Naive thymus-derived CD4-positive, alpha-beta T cell (primary cell): ENCODE measurements around the gene DHRS11. TPM values are rescaled to one million over a fixed set of nuclear protein-coding genes. Genes with fewer than 3 reads are reported as not detected.

Experiments used
- ATAC-seq: fragments of 150-1000 bp; cut with Tn5 transposase; 2 replicates; pipeline ENCODE4 v1.10.0; 2021; ENCODE audit warnings: mild to moderate bottlenecking, moderate library complexity
- CTCF ChIA-PET: fragments of 350-600 bp; sonication (Branson Sonifier 250); formaldehyde crosslinking; loops from one replicate; lab custom pipeline; 2021; ENCODE audit warnings: antibody characterized with exemption; lab: Charles Lee
- POLR2A ChIA-PET: fragments of 350-600 bp; sonication (Branson Sonifier 250); formaldehyde crosslinking; loops from one replicate; lab custom pipeline; 2021; ENCODE audit warnings: antibody characterized with exemption, inconsistent platforms; lab: Charles Lee
- DNase-seq, 9 donors: peaks; one replicate each; pipeline versions ENCODE4 v3.0.0 to v3.0.0-alpha.2; 2020 to 2022; ENCODE audit warnings: mixed read lengths in 1 of 9
- H3K27ac ChIP-seq: one replicate; pipeline ENCODE4 v1.7.0; 2013; ENCODE audit warnings: mild to moderate bottlenecking, low read depth, low read length, moderate library complexity
- H3K27me3 ChIP-seq, 2 donors: one replicate each; pipeline ENCODE4 v1.7.0; 2013; ENCODE audit warnings: low read length in 2 of 2, mild to moderate bottlenecking in 2 of 2, moderate library complexity in 2 of 2; ENCODE audit not compliant: control insufficient read depth in 2 of 2, insufficient read depth in 2 of 2
- H3K36me3 ChIP-seq, 3 experiments: 1 replicate in 2 of 3; 2 replicates in 1 of 3; pipeline ENCODE4 v1.7.0; 2013; ENCODE audit warnings: low read length in 3 of 3, mild to moderate bottlenecking in 3 of 3, moderate library complexity in 1 of 3; ENCODE audit not compliant: insufficient read depth in 3 of 3, control insufficient read depth in 2 of 3
- H3K4me1 ChIP-seq, 2 donors: one replicate each; pipeline ENCODE4 v1.7.0; 2013; ENCODE audit warnings: low read length in 2 of 2, mild to moderate bottlenecking in 2 of 2, moderate library complexity in 1 of 2; ENCODE audit not compliant: control insufficient read depth in 2 of 2, insufficient read depth in 2 of 2
- H3K4me3 ChIP-seq: 2 replicates; pipeline ENCODE4 v1.7.0; 2013; ENCODE audit warnings: mild to moderate bottlenecking, low read length
- H3K9me3 ChIP-seq, 3 experiments: 1 replicate in 2 of 3; 2 replicates in 1 of 3; pipeline ENCODE4 v1.7.0; 2013; ENCODE audit warnings: low read length in 3 of 3; ENCODE audit not compliant: control insufficient read depth in 2 of 3
- H3K27ac Mint-ChIP-seq, 9 donors: one replicate each; pipeline ENCODE4 v1.8.0; 2020 to 2022; ENCODE audit warnings: mixed read lengths in 9 of 9, mild to moderate bottlenecking in 8 of 9, moderate library complexity in 5 of 9, inconsistent platforms in 2 of 9
- H3K27me3 Mint-ChIP-seq, 5 donors: one replicate each; pipeline ENCODE4 v1.8.0; 2021 to 2022; ENCODE audit warnings: mixed read lengths in 5 of 5, mild to moderate bottlenecking in 1 of 5
- H3K36me3 Mint-ChIP-seq, 5 donors: one replicate each; pipeline ENCODE4 v1.8.0; 2020 to 2022; ENCODE audit warnings: mixed read lengths in 5 of 5, mild to moderate bottlenecking in 3 of 5, inconsistent platforms in 1 of 5
- H3K4me1 Mint-ChIP-seq, 7 donors: one replicate each; pipeline ENCODE4 v1.8.0; 2020 to 2022; ENCODE audit warnings: mixed read lengths in 7 of 7, mild to moderate bottlenecking in 3 of 7, inconsistent platforms in 1 of 7
- H3K4me3 Mint-ChIP-seq, 10 donors: one replicate each; pipeline ENCODE4 v1.8.0; 2020 to 2022; ENCODE audit warnings: mild to moderate bottlenecking in 10 of 10, mixed read lengths in 10 of 10, moderate library complexity in 6 of 10, inconsistent platforms in 2 of 10
- H3K9me3 Mint-ChIP-seq, 11 donors: one replicate each; pipeline ENCODE4 v1.8.0; 2020 to 2022; ENCODE audit warnings: mixed read lengths in 11 of 11, mild to moderate bottlenecking in 4 of 11, inconsistent platforms in 1 of 11, moderate library complexity in 1 of 11
- intact Hi-C, 2 donors: fragments of 100-400 bp; cut with micrococcal nuclease; formaldehyde crosslinking; loops; one replicate each; pipeline ENCODE4 v1.15.1; 2023
- polyA plus RNA-seq, 2 donors: library from polyadenylated mRNA; unstranded; fragments of 300-500 nt; fragmentation: Illumina TruSeq; gene quantifications; one replicate each; pipeline ENCODE4 v1.2.3, GENCODE V29; 2021
- total RNA-seq, 6 experiments: library from RNA in 5 of 6; stranded (reverse) in 5 of 6; gene quantifications; 1 replicate in 5 of 6; 2 replicates in 1 of 6; pipeline ENCODE4 v1.2.3 and lab custom pipeline; 2021 to 2026

Gene DHRS11
- total RNA-seq = 10 to 100 TPM in 1 of 5 experiments, 1 to 10 TPM in 4; 1.6 to 10.9 (median 5.1) TPM
- 1 to 10 TPM; 5.3 to 7.7 TPM for polyA plus RNA-seq
- 5.8 reads per million, percentile 26 among the genes with 10 or more reads in this experiment for total RNA-seq (lab: John Stamatoyannopoulos, UW)

DNA sequence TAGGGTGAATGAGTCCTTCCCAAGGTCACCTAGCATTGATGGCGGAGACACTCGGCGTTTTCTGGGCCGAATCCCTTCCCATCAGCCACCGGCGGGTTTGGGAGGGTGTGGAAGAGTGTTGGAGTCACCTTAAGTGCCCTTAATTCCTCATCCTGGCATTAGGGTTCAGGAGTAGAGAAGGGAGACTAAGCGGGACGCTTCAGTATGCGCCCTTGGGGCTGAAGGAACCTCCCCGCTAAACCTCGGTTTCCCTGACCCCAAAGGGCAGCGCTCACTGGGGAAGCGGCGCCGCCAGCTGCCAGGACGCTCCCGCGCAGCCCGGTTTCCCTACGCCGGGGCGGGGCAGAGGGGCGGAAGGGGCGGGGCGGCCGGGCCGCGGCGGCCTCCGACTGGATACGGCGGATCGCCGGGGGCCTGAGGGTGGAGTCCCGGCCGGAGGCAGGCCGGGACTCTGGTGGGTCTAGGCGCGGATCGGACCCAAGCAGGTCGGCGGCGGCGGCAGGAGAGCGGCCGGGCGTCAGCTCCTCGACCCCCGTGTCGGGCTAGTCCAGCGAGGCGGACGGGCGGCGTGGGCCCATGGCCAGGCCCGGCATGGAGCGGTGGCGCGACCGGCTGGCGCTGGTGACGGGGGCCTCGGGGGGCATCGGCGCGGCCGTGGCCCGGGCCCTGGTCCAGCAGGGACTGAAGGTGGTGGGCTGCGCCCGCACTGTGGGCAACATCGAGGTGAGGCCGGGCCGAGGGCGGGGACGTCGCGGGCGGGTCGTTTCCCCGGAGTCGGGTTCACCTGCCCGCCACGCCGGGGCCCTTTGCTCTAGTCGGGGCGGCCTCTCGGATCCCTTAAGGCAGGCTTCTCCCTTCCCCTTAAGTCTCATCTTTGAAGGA, at the start of gene DHRS11:
TSS of gene DHRS11 (plus strand) at position 446 of the 882 bp plus-strand sequence. CDS start at position 577, 131 bp downstream.
- ChIA-PET POLR2A (interaction anchor here (1.0 to 4.8 kb wide), 4 partner anchors 10 to 55 kb away, joined by 3 to 40 read pairs (median 8); partner anchors contain the start of genes GGNBP2 and MRM1), CTCF (interaction anchor here (0.6 kb wide), 1 partner anchor 13 kb away, joined by 4 read pairs; no protein-coding TSS in a partner anchor)
- peak; percentile 36 to 88 (median 54) for DNase-seq
- peaks cover 21 to 35% (median 25%) of the 10 kb centered on the region in 7 donors for H3K4me1 Mint-ChIP-seq
- peak within 1 kb of the TSS; percentile 49 for H3K4me3 ChIP-seq
- H3K36me3 Mint-ChIP-seq = peaks cover 0 to 11% (median 0%) of the 10 kb centered on the region in 5 donors
- peak within 1 kb of the TSS; percentile 81 for H3K27ac ChIP-seq
- no peaks in the 10 kb centered on the region for H3K9me3 ChIP-seq
- H3K27me3 ChIP-seq = no peaks in the 10 kb centered on the region
- peak within 1 kb of the TSS; percentile 63 to 86 (median 82) for H3K4me3 Mint-ChIP-seq
- peak; percentile 94 for ATAC-seq
- peaks cover 6 to 25% (median 11%) of the 10 kb centered on the region in 3 experiments for H3K36me3 ChIP-seq
- no peaks in the 10 kb centered on the region for H3K27me3 Mint-ChIP-seq
- peaks cover 8 to 9% of the 10 kb centered on the region in 2 donors for H3K4me1 ChIP-seq
- intact Hi-C loops = loop anchor here (1.0 to 5.0 kb wide), 4 partner anchors 10 to 57 kb away; partner anchors contain the start of genes MRM1 (in 2 of the 2), MYO19 (in 1 of the 2) and PIGW (in 1 of the 2)
- H3K27ac Mint-ChIP-seq = peak within 1 kb of the TSS; percentile 49 to 90 (median 81)
- no peaks in the 10 kb centered on the region for H3K9me3 Mint-ChIP-seq

DNA sequence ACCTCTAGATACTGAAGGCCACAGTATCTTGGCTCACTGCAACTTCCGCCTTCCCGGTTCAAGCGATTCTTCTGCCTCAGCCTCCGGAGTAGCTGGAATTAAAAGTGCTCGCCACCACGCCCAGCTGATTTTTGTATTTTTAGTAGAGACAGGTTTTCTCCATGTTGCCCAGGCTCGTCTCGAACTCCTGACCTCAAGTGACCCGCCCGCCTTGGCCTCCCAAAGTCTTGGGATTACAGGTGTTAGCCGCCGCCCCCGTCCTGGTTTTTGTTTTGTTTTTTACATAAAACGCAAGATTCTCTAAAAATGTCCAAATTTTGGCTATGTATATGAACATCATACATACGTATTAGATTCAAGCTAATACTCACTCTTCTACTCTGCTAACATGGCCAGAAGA, 48.9 kb upstream of the DHRS11 start:
- H3K4me3 Mint-ChIP-seq = peak overlapping the region in 2 of 10 donors; percentile 5 to 93
- H3K36me3 ChIP-seq = peaks cover 0 to 12% (median 0%) of the 10 kb centered on the region in 3 experiments
- no peaks in the 10 kb centered on the region for H3K27me3 ChIP-seq
- peaks cover 21 to 24% of the 10 kb centered on the region in 2 donors for H3K4me1 ChIP-seq
- intact Hi-C loops = loop anchor here in 1 of 2 donors (10.0 kb wide), 1 partner anchor 958 kb away; the partner anchor contains the start of gene AP2B1
- DNase-seq (no peak), ATAC-seq (no peak)
- no peak overlapping the region for H3K27ac ChIP-seq
- no peaks in the 10 kb centered on the region for H3K27me3 Mint-ChIP-seq
- ChIA-PET CTCF (interaction anchor here (1.4 kb wide), 1 partner anchor 18 kb away, joined by 4 read pairs; no protein-coding TSS in a partner anchor), POLR2A (interaction anchor here (4.4 to 7.7 kb wide), 2 partner anchors 8 to 59 kb away, joined by 52 to 130 read pairs; partner anchors contain the start of genes MRM1, MYO19 and PIGW)
- H3K4me3 ChIP-seq = no peak overlapping the region
- H3K9me3 ChIP-seq = no peaks in the 10 kb centered on the region
- peaks cover 5 to 29% (median 22%) of the 10 kb centered on the region in 7 donors for H3K4me1 Mint-ChIP-seq
- H3K9me3 Mint-ChIP-seq = no peaks in the 10 kb centered on the region
- H3K36me3 Mint-ChIP-seq = peaks cover 0 to 18% (median 4%) of the 10 kb centered on the region in 5 donors
- H3K27ac Mint-ChIP-seq = peak overlapping the region in 3 of 9 donors; percentile 19 to 51 (median 21)

DNA sequence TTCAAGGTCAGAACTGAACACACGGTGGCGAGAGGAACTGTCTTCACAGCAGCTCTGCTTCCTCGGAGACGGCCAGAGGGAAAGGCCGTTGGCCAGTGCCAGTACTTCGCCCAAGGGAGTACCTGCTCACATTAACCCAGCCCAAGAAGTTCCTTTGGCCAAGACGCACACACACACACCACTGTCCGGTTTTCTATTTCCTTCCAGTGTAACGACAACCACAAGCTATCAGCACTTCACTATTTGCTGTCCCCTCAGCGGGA, 47.7 kb upstream of the DHRS11 start:
- H3K36me3 Mint-ChIP-seq = peaks cover 0 to 17% (median 4%) of the 10 kb centered on the region in 5 donors
- POLR2A ChIA-PET = interaction anchor here (1.2 to 7.7 kb wide), 5 partner anchors 9 to 58 kb away, joined by 4 to 130 read pairs (median 12); partner anchors contain the start of genes MRM1, MYO19 and PIGW
- Histone ChIP-seq H3K9me3 (no peaks in the 10 kb centered on the region), H3K4me1 (peaks cover 28 to 30% of the 10 kb centered on the region in 2 donors), H3K27me3 (no peaks in the 10 kb centered on the region), H3K4me3 (peak overlapping the region; percentile 99), H3K27ac (peak overlapping the region; percentile 94), H3K36me3 (peaks cover 0 to 12% (median 0%) of the 10 kb centered on the region in 3 experiments)
- H3K27ac Mint-ChIP-seq = peak overlapping the region; percentile 92 to 100 (median 96)
- no peaks in the 10 kb centered on the region for H3K27me3 Mint-ChIP-seq
- no peaks in the 10 kb centered on the region for H3K9me3 Mint-ChIP-seq
- ATAC-seq (no peak), DNase-seq (no peak)
- CTCF ChIA-PET = interaction anchor here (1.0 kb wide), 1 partner anchor 39 kb away, joined by 6 read pairs; no protein-coding TSS in a partner anchor
- intact Hi-C loops = loop anchor here (1.0 to 10.0 kb wide), 5 partner anchors 9 to 959 kb away; partner anchors contain the start of genes AATF (in 1 of the 2), AP2B1 (in 1 of the 2) and MRM1 (in 1 of the 2)
- peak overlapping the region; percentile 87 to 97 (median 94) for H3K4me3 Mint-ChIP-seq
- H3K4me1 Mint-ChIP-seq = peaks cover 5 to 41% (median 33%) of the 10 kb centered on the region in 7 donors

GRCh38 chr17:36544307-36545076, 47.2 kb upstream of the DHRS11 start, which contains the start of gene GGNBP2:
Gene GGNBP2 (plus strand): TSS chr17:36544919. CDS start chr17:36545725, 806 bp downstream.
- DNase-seq (peak; percentile 82 to 97 (median 93)), ATAC-seq (peak; percentile 77)
- Histone ChIP-seq H3K4me3 (peak within 1 kb of the TSS; percentile 99), H3K9me3 (no peaks in the 10 kb centered on the region), H3K27ac (peak within 1 kb of the TSS; percentile 94), H3K36me3 (peaks cover 0 to 12% (median 0%) of the 10 kb centered on the region in 3 experiments), H3K4me1 (peaks cover 30 to 31% of the 10 kb centered on the region in 2 donors), H3K27me3 (no peaks in the 10 kb centered on the region)
- Mint-ChIP-seq H3K27me3 (no peaks in the 10 kb centered on the region), H3K27ac (peak within 1 kb of the TSS; percentile 92 to 100 (median 96)), H3K36me3 (peaks cover 0 to 17% (median 4%) of the 10 kb centered on the region in 5 donors), H3K4me3 (peak within 1 kb of the TSS; percentile 87 to 97 (median 94)), H3K9me3 (no peaks in the 10 kb centered on the region), H3K4me1 (peaks cover 5 to 45% (median 33%) of the 10 kb centered on the region in 7 donors)
- ChIA-PET CTCF (interaction anchor here (1.0 kb wide), 1 partner anchor 38 kb away, joined by 6 read pairs; no protein-coding TSS in a partner anchor), POLR2A (interaction anchor here (0.6 to 7.7 kb wide), 8 partner anchors 9 to 62 kb away, joined by 3 to 130 read pairs (median 8); partner anchors contain the start of genes MRM1, MYO19 and PIGW)
- intact Hi-C loops = loop anchor here (1.0 to 10.0 kb wide), 12 partner anchors 9 to 1063 kb away; partner anchors contain the start of genes DHRS11 (in 2 of the 2), MRM1 (in 2 of the 2), ZNHIT3 (in 2 of the 2) and AATF (in 1 of the 2)

GRCh38 chr17:36545077-36545464, 46.6 kb upstream of the DHRS11 start:
- Histone ChIP-seq H3K4me3 (peak overlapping the region; percentile 99), H3K4me1 (peaks cover 34 to 37% of the 10 kb centered on the region in 2 donors), H3K27me3 (no peaks in the 10 kb centered on the region), H3K27ac (peak overlapping the region; percentile 94), H3K9me3 (no peaks in the 10 kb centered on the region), H3K36me3 (peaks cover 0 to 12% (median 0%) of the 10 kb centered on the region in 3 experiments)
- DNase-seq = no peak
- Mint-ChIP-seq H3K4me1 (peaks cover 7 to 51% (median 37%) of the 10 kb centered on the region in 7 donors), H3K36me3 (peaks cover 0 to 15% (median 4%) of the 10 kb centered on the region in 5 donors), H3K9me3 (no peaks in the 10 kb centered on the region), H3K4me3 (peak overlapping the region; percentile 87 to 97 (median 94)), H3K27me3 (no peaks in the 10 kb centered on the region), H3K27ac (peak overlapping the region; percentile 92 to 100 (median 96))
- CTCF ChIA-PET = interaction anchor here (1.0 to 1.4 kb wide), 3 partner anchors 9 to 58 kb away, joined by 3 to 5 read pairs (median 4); partner anchors contain the start of genes MYO19 and PIGW
- intact Hi-C loops = loop anchor here (1.0 to 10.0 kb wide), 11 partner anchors 46 to 1062 kb away; partner anchors contain the start of genes DHRS11 (in 2 of the 2), MRM1 (in 2 of the 2), ZNHIT3 (in 2 of the 2) and AATF (in 1 of the 2)
- POLR2A ChIA-PET = interaction anchor here (0.6 to 7.7 kb wide), 12 partner anchors 8 to 62 kb away, joined by 3 to 130 read pairs (median 10); partner anchors contain the start of genes MRM1, MYO19 and PIGW
- no peak for ATAC-seq
